ENCODE results near the gene CPNE1.

The CPNE1 gene

DNA sequence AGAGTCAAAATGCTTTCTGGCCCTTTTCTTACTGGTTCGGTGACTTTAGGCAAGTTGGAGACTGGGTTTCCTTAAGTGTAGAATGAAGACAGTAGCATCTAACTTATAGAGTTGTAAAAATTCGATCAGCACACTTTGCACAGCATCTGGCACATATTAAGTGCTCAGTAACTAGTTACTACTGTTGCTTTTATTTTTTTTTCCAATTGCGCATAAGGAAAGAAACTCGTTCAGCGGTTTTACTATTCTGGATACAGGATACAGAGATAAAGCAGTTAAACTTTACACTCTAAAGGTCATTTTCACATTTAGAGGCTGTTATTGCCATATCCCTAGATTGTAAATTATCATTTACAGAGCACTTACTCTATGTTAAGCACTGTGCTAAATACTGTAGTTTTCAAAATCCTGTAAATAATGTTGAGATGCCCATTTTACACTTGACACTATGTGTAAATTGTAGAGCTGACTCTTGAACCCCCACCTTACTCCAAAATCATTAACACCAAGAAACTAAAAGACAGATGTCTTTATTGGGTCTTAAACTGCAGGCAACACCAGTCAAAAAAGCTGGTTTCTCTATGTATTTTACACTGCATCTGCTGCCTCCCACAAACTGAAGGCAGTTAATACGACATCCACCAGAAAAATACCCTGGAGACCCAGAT is 35.4 kb upstream of the CPNE1 start:
- TF ChIP-seq, protein P1, sequence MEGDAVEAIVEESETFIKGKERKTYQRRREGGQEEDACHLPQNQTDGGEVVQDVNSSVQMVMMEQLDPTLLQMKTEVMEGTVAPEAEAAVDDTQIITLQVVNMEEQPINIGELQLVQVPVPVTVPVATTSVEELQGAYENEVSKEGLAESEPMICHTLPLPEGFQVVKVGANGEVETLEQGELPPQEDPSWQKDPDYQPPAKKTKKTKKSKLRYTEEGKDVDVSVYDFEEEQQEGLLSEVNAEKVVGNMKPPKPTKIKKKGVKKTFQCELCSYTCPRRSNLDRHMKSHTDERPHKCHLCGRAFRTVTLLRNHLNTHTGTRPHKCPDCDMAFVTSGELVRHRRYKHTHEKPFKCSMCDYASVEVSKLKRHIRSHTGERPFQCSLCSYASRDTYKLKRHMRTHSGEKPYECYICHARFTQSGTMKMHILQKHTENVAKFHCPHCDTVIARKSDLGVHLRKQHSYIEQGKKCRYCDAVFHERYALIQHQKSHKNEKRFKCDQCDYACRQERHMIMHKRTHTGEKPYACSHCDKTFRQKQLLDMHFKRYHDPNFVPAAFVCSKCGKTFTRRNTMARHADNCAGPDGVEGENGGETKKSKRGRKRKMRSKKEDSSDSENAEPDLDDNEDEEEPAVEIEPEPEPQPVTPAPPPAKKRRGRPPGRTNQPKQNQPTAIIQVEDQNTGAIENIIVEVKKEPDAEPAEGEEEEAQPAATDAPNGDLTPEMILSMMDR (IDR thresholded peaks at IDR 0.05; ENCODE audit: low read depth, low read length), result no peak
- peak overlapping the region; percentile 96 for H3K4me3 ChIP-seq (ENCODE audit: low read depth, low read length)

DNA sequence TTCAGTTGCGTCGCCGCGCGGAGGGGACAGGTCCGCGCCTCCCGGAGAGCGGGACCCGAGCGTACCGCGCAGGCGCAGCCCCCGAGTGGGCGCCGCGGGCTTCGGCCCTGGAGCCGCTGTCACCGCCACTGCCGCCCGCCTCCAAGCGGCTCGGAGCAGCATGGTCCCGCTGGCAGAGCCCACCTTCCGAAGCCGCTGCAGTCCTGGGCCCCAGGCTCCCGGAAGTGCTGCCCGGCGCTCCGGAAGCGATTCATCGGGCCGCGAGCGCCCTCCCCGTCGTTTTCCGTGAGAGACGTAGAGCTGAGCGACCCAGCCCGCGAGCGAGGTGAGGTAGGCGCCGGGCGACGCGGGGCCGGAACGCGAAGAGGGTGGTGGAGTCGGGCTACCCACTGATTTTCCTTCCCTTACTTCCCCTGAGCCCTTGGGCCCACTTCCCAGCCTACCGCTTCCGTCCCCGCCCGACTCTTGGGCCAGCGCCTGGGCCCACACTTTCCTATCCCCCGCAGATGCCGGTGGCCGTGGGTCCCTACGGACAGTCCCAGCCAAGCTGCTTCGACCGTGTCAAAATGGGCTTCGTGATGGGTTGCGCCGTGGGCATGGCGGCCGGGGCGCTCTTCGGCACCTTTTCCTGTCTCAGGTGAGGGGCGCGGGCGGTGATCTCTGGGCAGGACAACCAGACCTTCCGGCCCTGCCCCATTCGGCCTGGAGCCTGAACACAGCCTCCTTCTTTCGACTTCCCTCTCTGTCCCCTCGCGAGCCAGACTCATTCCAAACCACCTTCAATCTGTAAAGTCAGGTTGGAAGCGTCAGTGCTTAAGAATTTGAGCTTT is 34.6 kb upstream of the CPNE1 start, which contains the start of the genes NFS1 and ROMO1:
TSS of gene NFS1 (minus strand) at position 226 of the 830 bp plus-strand sequence. CDS start at position 162, 64 bp downstream.
TSS of gene ROMO1 (plus strand) at position 279 of the 830 bp plus-strand sequence. CDS start at position 507, 228 bp downstream.
- TF ChIP-seq, protein P1 (IDR thresholded peaks at IDR 0.05; ENCODE audit: low read depth, low read length), result no peak
- H3K4me3 ChIP-seq (ENCODE audit: low read depth, low read length), result peak within 1 kb of the TSS; percentile 96

DNA sequence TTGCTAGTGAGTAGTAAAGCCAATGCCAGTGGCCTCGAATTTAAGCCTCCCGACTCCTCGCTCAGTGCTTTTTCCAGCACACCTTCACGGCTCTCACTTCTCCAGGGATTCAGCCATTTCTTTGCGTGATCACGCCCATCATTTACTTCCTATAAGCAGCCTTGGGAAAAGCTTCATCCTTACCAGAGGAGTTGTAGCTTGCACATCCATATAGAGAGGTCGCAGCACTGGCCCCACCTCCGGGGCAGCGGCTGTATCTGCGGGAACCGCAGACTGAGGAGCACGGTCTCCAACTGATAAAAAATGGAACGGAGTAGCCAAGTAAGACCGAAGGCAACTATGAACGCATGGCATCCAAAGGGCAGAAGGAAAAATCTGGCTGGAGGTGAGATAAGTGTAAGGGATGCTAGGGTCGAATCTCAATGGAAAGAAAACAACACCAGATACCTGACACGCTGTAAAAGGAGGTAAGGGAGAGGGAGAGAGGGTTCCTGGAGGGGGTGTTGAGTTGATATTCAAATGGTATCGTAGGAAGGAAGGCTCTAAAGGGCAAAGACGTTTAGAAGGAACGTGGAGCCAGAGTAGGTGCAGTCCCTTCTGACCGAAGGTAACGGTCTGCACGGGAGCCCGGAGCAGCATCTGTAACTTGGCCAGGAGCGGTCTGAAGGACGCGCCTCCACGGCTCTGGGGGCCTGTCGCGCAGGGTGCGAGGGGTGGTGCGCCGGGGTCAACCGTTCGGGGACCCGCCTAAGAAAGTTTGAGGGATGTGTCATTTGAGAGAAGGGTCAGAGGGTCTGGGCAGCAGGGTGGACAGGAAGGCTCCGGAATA is 33.8 kb upstream of the CPNE1 start:
- H3K4me3 ChIP-seq (ENCODE audit: low read depth, low read length), result peak overlapping the region; percentile 96
- TF ChIP-seq, protein P1 (IDR thresholded peaks at IDR 0.05; ENCODE audit: low read depth, low read length), result no peak

DNA sequence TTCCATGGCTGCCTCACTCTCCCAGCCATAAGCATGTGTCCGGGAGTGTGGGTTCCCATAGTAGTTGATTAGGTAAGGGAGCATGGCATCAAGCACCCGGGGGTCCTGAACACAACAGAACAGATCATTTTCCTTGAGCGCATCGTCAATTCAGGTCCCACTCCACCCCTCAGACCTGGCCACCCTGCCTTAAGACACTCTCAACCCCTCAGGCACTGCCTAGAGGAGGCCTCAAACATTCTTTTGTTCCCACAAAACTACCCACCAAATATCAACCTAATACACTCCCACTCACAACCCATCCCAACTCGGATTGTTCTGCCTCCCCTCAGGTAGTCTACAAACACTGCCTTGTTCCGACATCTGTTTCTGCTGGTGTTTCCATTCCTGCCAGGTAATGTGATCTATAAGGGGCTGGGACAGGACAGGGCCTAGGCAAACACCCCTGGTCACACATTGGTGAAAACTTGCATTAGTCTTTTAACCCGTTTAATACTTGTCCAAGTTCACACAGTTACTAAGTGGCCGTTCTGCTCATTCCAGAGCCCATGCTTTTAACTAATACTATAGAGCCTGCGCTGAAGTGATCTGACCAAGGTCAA is 33.1 kb upstream of the CPNE1 start:
- TF ChIP-seq, protein P1 (IDR thresholded peaks at IDR 0.05; ENCODE audit: low read depth, low read length), result no peak
- H3K4me3 ChIP-seq (ENCODE audit: low read depth, low read length), result peak overlapping the region; percentile 96

DNA sequence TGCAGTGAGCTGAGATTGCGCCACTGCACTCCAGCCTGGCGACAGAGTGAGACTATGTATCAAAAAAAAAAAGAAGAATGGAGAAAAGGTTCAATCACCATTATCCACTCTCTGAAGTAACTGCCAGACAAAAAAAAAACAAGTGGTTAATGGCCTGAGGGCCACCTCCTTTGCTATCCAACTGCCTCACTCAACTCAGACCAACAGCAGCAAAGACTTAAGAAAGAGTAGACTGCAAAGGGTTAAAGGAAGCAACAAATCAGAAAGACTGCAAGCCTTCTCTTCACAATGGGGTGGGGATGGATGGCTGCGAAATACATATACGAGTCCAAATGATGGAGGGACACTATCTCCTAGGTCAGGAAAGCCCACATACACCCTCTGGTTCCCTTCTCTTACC is 31.3 kb upstream of the CPNE1 start:
- TF ChIP-seq, protein P1 (IDR thresholded peaks at IDR 0.05; ENCODE audit: low read depth, low read length), result no peak

DNA sequence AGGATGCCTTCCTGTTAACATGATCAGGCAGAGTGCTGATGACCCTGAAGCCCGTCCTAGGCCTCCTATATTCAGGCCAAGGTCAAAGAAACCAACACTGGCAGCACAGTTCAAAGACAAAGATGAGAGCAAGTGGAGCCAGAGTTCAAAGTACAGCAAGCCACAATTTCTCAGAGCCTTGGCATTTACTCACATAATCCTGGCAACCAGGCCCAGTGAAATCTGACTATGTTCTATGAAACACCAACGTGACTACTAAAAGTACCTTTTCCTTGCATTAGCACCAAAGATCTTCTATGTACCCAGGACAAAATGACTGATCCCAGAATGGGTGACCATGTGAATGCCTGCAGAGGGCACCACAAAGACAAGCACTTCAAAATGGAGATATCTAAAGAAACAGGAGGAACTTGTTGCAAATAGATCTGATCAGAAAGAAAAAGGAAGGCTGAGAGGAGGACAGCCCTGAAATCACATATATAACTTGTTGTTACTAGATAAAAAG is 30.6 kb upstream of the CPNE1 start:
- no peak overlapping the region for H3K4me3 ChIP-seq (ENCODE audit: low read depth, low read length)
- TF ChIP-seq, protein P1 (IDR thresholded peaks at IDR 0.05; ENCODE audit: low read depth, low read length), result no peak

More for the DNA sequence above, 31.3 kb upstream of the CPNE1 start:
- H3K4me3 ChIP-seq (ENCODE audit: low read depth, low read length), result no peak overlapping the region
